A673 (cell line): ENCODE data around the gene EMP2.

Source experiments
- EZH2 ChIP-seq: fragments of 200-600 bp; sonication (generic); IDR thresholded peaks from 2 replicates; pipeline ENCODE4 v1.6.1; 2017; ENCODE audit warnings: borderline replicate concordance, low read depth, mild to moderate bottlenecking, mixed read lengths, antibody characterized with exemption, low read length; ENCODE audit not compliant: poor library complexity, severe bottlenecking
- TF ChIP-seq, protein P1 (sequence below): fragments of 300-800, 200-600 bp; sonication (generic); conservative IDR thresholded peaks from 2 replicates; pipeline ENCODE4 v1.5.1; 2017; ENCODE audit warnings: low read depth, mild to moderate bottlenecking, antibody characterized with exemption, low read length, moderate library complexity, mixed read lengths

DNA sequence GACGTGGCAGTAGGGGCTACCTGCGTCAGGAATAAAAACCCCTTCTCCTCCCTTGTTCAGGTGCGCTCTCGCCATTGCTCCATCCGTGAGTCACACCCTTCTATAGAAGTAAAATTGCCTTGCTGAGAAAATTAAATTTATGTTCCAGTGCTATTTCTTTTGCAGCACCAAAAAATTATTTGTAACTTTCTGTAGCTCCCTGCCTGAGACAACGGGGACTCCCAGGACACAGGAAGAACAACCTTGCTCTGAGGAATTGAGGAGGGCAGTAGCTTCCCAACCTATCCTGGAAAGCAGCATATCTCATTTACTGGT, 85.4 kb downstream of the EMP2 start:
- TF ChIP-seq, protein P1, sequence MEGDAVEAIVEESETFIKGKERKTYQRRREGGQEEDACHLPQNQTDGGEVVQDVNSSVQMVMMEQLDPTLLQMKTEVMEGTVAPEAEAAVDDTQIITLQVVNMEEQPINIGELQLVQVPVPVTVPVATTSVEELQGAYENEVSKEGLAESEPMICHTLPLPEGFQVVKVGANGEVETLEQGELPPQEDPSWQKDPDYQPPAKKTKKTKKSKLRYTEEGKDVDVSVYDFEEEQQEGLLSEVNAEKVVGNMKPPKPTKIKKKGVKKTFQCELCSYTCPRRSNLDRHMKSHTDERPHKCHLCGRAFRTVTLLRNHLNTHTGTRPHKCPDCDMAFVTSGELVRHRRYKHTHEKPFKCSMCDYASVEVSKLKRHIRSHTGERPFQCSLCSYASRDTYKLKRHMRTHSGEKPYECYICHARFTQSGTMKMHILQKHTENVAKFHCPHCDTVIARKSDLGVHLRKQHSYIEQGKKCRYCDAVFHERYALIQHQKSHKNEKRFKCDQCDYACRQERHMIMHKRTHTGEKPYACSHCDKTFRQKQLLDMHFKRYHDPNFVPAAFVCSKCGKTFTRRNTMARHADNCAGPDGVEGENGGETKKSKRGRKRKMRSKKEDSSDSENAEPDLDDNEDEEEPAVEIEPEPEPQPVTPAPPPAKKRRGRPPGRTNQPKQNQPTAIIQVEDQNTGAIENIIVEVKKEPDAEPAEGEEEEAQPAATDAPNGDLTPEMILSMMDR: no peak
- TF ChIP-seq EZH2: no peak
